HG02973 (cell line): Measurements from ENCODE around the gene SLC35G6.
"Not testable (repeated sequence)": the region's sequence is repeated elsewhere in the genome, so short reads cannot be mapped to it uniquely, and the experiment has no call there.

Experiments
- ATAC-seq: cut with Tn5 transposase; IDR thresholded peaks from one replicate; pipeline ENCODE4 v1.9.1; 2021; ENCODE audit warnings: moderate library complexity; ENCODE audit not compliant: unreplicated experiment

SLC35G6 gene

DNA sequence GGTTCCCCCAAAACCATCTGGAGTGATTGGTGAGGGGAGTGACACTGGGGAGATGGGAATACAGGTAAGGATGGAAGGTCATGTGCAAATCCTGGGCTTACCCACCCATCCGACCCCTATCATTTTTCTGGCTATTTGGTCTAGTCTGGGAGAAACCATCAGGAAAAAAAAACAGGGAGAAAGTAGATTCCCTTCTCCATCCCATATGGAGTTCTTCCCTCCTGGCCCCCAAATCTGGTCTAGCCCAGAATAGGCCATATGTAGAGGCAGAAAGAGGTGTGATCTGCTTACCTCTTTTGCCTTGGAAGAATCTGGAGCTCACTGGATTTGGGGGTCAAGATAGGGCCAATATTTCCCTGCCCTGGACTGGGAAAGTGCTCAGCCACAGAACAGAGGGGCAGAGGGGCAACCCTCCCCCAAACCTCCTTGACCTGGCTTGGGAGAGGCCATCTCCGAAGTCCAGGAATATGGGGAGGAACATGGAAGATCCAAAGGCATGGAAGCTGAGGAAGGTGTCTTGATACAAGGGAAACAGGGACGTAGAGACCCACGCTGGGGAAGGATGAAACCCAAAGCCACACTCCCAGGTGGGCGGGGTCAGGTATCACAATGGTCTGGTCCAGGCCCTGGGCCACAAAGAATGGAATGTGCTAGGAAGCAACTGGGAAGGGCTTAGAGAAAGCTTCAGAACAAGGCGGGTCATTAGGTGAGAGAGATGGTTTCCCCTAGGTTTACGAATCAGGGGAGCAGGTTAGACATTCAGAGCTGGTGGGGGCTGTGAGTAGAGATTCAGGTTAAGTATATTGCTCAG lies 20.2 kb upstream of the SLC35G6 start:
- no peak for ATAC-seq

DNA sequence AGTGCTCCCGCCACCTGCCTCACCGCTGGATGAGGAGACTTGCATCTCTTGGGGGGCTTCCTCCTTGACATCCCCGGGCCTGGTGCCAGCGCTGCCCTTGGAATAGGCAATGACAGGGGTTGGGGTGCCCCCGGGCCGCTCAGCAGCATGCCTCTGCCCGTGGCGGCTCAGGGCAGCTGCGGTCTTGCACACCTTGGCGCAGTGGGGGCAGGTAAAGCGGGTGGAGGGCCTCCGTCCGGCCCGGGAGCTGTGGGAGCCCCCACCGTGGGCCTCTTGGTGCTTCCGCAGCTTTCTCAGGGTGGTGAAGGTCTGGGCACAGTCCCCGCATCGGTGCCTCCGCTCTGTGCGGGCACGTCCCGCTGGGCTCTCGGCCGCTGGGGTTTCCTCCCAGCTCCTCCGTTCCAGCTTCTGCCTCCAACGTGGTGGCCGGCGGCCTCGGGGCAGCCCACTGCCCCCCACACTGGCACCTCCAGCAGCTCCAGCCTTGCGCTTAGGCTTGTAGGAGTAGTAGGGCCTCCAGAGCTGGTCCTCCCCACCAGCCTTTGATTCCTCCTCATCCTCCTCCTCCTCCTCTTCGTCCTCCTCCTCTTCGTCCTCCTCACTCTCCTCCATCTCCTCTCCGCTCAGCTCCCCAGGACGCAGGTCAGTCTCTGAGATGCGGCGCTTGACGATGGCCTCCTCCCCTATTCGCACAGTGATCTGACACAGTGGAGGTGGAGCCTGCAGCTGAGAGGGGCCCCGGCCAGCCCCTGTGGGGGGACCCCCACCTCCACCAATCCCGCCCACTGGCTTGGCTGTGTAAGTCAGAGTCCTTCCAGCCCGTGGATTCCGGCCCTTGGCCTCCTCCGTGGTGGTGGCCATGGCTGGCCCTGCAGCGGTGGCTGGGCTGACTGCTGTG lies 18.5 kb upstream of the SLC35G6 start:
- no peak for ATAC-seq

DNA sequence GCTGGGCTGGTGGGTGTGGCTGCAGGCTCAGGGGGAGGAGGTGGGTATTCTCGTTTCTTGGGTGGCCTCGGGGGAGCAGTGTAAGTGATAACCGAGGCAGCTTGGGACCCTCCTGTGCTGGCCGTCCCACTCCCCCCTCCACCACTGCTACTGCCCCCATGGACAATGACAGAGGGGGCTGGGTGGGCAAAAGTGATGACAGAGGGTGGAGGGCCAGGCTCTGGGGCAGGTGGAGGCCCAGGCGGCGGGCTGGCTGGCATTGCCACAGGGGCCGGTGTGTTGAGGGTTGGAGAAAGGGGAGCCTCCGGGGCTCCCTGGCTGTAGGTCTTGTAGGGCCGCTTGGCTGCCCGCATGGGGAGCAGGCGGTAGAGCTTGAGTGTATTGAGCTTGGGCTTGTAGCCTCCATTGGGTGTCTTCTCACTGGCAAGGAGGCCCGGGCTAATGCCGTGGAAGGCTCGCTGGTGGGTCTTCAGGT lies 17.8 kb upstream of the SLC35G6 start:
- ATAC-seq = no peak

DNA sequence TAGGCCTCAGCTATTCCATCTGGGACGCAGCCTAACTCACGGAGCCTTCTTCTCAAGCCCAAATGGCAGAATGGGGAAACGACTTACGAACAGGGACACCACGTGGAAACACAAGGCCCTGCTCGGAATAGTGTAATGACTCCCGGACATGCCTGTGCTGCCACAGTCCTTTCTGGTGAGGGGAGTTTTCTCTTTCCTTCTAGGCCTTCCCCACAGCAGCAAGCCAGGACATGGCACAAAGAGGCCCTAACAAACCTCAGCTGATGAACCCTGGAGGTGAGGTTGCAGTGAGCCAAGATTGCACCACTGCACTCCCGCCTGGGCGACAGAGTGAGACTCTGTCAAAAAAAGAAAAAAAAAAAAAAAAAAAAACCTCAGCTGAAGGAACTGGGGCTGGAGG lies 17.2 kb upstream of the SLC35G6 start:
- ATAC-seq = no peak

DNA sequence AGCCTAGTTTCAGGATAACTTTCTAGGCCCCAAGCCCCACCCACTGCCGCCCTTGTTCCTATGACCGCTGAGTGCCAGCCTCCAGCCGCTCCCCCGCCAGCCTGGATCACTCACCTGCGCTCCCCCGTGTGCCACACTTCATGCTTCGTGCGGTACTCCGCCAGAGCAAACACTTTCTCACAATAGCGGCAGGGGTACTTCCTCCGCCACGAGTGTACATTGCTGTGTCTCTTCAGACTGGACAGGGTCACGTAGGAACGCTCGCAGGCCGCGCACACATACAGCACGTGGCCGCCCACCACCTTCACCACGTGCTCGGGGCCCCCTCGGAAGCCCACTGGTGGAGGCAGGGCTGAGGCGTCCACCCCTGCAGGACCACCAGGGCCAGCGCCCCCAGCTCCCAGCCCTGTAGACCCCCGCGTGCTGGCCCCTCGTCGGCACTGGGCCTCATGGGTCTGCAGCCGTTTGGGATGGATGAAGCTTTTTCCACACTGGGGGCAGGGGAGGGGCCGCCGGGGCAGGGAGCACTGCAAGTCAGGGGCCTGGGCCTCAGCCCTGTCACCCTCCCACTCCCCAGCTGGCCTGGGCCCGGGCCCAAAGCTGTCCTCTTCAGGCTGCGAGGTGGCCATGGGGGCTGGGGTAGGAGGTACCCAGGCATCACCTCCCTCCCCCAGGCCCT lies 15.5 kb upstream of the SLC35G6 start:
- no peak for ATAC-seq

DNA sequence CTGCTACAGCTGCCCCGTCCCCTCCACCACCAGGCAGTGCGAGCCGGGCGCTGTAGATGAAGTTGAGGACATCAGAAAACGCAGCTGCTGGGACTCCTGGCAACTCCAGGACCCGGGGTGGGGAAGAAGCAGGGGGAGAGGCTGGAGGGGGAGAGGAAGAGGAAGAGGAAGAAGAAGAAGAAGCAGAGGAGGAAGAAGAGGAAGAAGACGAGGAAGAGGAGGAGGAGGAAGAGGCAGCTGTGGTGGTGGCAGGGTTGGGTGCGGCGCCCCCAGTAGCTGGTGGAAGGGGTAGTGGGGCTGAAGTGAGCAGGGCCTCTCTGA lies 15.0 kb upstream of the SLC35G6 start:
- ATAC-seq = no peak

DNA sequence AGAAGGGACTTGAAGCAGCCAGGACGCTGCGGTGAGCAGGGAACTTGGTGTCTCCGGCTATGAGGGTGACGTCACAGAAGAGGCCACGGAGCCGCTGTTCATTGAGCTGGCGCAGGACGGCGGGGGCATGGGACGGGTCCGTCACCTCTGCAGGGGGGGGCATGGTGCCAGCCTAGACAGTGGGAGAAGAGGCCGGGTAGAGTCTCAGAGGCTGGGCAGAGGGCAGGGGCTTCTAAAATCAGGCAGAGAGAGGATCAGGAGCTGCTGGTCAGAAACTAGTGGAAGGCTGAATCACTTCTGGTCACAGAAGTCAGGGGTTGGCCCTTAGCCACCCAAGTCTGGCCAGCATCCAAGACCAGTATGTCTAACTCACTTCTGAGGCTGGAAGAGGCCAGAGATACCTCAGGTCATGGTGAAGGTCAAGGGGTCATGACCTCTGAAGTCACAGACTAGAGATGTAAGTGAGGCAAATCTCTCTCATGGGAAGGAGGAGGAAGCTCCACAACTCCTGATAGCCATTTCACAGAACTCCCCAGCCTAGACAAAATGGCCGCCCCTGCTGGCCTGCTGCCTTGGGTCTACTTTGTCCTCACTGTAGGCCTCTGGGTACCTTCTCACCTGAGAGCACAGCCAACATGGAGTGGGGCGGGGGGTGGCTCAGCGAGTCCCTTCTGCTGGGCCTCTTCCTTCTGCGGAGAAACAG lies 14.5 kb upstream of the SLC35G6 start:
- ATAC-seq = no peak

DNA sequence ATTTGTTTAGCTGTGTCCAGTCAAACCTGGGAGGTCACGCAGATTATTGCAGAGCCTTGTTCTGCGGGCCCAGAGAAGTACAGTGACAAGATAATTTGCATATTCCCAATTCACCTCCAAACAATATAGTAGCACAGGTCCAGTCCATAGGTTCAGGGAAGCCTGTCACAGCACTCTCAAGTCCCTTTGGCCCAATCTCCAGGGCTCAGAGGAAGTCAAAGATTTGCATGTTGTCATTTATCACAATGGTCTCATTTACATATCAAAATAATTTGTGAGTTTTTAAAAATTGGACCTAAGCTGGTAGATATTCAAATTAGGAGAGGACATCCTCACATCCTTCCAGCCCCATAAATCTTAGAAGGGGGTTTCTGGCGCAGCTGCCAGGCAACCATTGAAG lies 13.7 kb upstream of the SLC35G6 start:
- no peak for ATAC-seq

DNA sequence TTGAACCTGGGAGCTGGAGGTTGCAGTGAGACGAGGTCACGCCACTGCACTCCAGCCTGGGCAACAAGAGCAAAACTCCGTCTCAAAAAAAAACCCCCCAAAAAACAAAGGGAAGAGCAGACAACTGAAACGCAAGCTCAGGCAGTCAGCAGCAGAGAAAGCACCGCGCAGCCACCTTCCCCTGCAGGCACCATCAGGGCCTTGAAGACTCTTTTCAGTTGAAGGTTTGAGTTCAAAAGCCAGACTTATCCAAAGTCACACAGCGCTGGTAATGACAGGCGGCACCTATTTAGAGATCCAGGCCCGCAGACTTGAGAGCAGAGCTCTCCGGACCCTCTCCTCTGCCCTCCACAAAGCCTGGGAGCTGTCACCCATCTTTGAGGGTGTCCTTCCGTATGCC lies 13.0 kb upstream of the SLC35G6 start:
- ATAC-seq = no peak

DNA sequence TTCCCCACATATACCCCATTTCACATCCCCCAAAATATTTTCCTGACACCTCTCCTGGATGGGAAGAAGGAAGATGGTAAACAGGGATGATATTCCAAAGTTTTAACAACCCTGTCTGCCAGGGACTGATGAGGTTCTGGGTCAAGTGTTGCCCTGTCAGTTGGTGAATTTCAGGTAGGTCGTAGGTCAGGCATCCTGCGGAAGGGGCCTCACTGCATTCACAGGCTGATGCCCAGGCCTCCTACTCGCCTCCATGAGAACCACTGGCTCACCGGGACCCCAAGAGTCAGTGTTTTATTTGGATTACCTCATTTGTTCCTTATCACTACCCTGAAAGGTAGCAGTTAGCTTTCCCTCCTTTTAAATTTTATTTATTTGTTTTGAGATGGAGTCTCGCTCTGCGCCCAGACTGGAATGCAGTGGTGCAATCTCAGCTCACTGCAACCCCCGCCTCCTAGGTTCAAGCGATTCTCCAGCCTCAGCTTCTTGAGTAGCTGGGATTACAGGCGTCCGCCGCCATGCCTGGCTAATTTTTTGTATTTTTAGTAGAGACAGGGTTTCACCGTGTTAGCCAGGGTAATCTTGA lies 12.3 kb upstream of the SLC35G6 start:
- ATAC-seq = no peak

DNA sequence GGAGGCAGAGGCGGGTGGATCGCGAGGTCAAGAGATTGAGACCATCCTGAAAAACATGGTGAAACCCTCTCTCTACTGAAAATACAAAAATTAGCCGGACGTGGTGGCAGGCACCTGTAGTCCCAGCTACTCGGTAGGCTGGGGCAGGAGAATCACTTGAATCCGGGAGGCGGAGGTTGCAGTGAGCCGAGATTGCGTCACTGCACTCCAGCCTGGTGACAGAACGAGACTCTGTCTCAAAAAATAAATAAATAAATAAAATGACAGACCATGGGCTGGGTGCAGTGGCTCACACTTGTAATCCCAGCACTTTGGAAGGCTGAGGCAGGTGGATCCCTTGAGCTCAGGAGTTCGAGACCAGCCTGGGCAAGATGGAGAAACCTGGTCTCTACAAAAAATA lies 11.4 kb upstream of the SLC35G6 start:
- ATAC-seq = not testable (repeated sequence)

DNA sequence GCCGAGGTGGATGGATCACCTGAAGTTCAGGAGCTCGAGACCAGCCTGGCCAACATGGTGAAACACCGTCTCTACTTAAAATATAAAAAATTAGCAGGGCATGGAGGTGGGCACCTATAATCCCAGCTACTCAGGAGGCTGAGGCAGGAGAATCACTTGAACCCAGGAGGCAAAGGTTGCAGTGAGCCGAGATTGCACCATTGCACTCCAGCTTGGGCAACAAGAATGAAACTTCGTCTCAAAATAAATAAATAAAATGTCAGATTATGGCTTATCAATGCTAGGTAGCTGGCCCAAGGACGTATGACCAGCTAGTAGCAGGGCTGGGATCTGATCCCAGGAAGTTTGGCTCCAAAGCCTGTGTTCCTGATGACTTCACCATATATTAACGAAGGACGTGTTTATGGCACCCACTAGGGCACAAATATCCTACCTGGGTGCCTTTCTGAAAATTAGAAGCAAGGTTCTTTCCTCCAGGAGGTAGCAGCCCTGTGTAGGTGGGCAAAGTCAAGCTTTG lies 10.7 kb upstream of the SLC35G6 start:
- ATAC-seq = not testable (repeated sequence)

DNA sequence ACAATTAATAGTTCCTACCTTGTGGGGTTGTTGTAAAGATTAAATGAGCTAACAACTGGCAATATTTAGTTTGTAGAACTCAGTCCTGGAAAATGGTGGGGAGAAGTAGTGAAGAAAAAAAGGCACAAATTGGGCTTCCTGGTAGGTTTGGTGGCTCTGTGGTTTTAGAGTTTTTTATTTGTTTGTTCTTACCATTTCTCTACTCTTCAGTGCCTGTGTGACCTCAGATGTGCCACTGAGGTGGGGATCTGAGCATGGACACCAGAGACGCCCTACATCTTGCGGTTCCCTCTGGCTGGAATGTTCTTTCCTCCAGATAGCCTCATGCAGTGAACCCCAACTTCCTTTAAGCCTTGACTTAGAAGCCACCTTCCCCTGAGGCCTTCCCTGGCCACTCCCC lies 9.5 kb upstream of the SLC35G6 start:
- ATAC-seq = no peak

DNA sequence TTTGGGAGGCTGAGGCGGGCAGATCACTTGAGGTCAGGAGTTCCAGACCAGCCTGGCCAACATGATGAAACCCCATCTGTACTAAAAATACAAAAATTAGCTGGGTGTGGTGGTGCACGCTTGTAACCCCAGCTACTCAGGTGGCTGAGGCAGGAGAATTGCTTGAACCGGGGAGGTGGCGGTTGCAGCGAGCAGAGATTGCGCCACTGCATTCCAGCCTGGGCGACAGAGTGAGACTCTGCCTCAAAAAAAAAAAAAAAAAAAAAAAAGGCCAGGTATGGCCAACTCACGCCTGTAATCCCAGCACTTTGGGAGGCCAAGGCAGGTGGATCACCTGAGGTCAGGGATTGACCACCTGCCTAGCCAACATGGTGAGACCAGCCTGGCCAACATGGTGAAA lies 6.5 kb upstream of the SLC35G6 start:
- not testable (repeated sequence) for ATAC-seq

DNA sequence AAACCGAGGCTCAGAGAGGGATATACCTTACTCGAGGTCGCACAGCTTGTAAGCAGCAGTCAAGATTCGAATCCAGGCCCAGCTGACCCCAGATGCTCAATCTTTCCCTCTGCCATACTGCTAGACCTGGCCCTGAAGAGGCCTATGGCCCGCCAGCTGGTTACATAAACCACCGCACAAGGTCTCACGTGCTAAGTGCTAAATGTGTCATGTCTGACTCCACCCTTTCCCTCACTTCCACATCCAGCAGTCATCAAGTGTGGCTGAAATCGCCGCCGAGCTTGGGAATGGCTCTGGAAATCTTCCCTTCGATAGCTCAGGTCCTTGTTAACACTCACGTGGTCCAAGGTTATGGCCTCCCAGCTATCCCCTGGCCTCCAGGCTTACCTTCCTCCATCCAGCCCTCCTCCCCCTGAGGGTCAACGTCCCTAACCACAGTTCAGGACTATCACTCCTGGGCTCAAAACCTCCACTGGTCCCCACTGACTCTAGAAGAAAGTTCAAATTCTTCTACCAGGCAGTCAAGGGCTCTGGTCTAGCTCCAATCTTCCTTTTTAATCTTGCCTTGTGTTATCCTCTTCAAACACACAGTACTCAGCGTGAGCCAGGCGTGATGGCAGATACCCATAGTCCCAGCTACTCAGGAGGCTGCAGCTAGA lies 5.4 kb upstream of the SLC35G6 start:
- no peak for ATAC-seq

DNA sequence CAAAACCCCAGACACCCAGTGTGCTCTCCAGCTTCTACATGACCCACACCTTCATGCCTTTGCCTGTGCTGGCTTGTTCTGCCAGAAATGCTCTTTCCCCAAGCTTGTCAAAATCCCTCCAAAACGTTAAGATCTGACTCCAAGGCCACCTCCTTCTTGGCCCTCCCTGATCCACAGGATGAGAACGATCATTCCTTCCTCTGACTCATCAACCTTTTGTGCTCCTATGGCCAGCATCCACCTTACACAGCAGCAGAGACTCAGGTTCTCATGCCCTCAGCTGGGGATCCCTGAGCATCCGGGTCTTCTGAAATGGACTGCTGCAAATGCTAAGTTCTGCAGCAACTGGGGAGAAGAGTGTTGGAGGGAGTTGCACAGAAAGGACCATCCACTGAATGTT lies 4.8 kb upstream of the SLC35G6 start:
- ATAC-seq = no peak

DNA sequence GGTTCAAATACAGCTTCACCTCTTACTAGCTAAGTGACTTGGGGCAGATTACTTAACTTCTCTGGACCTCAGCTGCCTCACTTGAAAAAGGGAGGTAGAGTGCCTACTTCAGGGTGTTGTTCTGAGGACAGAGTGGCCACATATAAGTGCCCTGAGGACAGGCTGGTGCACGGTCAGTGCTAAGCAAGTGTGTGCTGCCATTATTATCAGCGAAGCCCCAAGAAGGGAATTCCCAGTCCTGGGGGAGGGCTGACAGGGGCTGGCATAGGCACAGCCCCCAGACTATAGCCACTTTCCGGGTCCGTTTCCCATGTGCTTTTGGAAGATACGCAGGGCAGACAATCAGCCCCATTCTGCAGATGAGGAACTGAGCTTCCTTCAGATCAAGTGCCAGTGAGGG lies 4.3 kb upstream of the SLC35G6 start:
- no peak for ATAC-seq

DNA sequence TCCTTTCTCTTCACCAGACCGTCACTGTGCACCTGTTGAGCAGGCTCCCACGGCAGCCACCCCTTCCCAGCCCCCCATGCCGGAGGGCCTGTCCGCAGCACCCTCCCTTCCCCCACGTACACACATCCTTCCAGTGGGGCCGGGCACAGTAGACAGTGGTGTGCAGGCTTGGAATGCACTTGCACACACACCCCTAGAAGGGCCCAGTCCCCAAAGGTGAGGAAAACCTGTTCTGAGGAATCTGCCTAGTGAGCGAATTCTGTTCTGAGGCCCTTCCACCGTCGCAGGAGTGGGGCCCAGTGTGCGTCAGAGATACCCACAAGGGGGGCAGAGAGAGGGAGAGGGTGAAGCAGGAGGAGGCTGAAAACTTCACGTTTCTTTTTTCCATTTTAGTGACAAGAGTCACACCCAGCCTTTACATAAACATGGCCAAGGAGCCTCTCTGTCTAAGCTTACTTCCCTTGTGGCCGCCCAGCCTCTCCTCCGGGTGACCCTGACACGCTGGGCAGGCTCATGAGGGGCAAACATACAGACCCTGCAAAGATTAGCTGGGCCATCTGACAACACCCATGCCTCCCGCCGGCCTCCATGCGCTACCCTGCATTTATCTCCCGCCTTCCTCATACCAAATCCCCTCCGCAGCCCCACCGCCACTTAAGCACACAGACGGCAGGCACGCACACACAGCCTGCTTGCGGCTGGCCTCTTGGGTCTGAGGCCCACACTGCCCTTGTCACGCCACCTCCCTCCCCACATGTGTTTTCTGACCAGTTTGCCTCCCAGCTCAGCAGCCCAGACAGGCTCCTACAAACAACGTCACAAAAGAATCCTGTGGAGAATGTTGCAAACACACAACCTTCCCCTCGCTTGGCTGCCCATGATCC lies 3.6 kb upstream of the SLC35G6 start:
- ATAC-seq = no peak
